HCT116 (cell line): Measurements from ENCODE around the gene RBKS. TPM values are rescaled to one million over a fixed set of nuclear protein-coding genes. Genes with fewer than 3 reads are reported as not detected.

Source experiments
- ATAC-seq: fragments of 200-7000 bp; cut with Tn5 transposase; 2 replicates; pipeline ENCODE4 v1.9.1; 2020; ENCODE audit warnings: mild to moderate bottlenecking, moderate library complexity
- BruUV-seq: library from RNA; stranded (reverse); fragments of 400-500 nt; replicated peaks from 2 replicates; lab custom pipeline; 2021; lab: Mats Ljungman, UMichigan
- CTCF ChIA-PET: fragments of 300-600 bp; sonication (Branson Sonifier 250); formaldehyde crosslinking; loops from one replicate; lab custom pipeline; 2021; ENCODE audit warnings: antibody characterized with exemption; lab: Charles Lee
- POLR2A ChIA-PET: fragments of 300-600, 350-600 bp; sonication (Branson Sonifier 250); formaldehyde crosslinking; loops from one replicate; lab custom pipeline; 2021; ENCODE audit warnings: antibody characterized with exemption; lab: Charles Lee
- RAD21 ChIA-PET, 2 experiments: fragments of 300-600 bp; sonication (Branson Sonifier 250); formaldehyde crosslinking; loops; one replicate each; lab custom pipeline; 2023; ENCODE audit warnings: low total read pairs in 2 of 2; ENCODE audit not compliant: uncharacterized antibody in 2 of 2, unreplicated experiment in 2 of 2, low non-redundant PET in 1 of 2; lab: Charles Lee
- DNase-seq: peaks from one replicate; pipeline ENCODE4 v3.0.0-alpha.2; 2010; ENCODE audit warnings: low read depth, low spot score
- H2AFZ ChIP-seq: fragments of 200-600 bp; shearing (Covaris generic), sonication (generic); 2 replicates; pipeline ENCODE4 v1.6.1; 2017; ENCODE audit warnings: low read depth, mixed run types, mixed read lengths, antibody characterized with exemption, low read length; ENCODE audit not compliant: poor library complexity, severe bottlenecking
- H3K27ac ChIP-seq: 2 replicates; pipeline ENCODE4 v1.5.1; 2012; ENCODE audit warnings: low read depth, low read length
- H3K27me3 ChIP-seq: fragments of 200-600 bp; sonication (generic); 2 replicates; pipeline ENCODE4 v1.6.1; 2016; ENCODE audit warnings: mixed run types, low read length, mixed read lengths; ENCODE audit not compliant: insufficient read depth
- H3K36me3 ChIP-seq, 2 experiments: fragments of 200-500 bp in 1 of 2; fragments of 200-600 bp in 1 of 2; sonication (Bioruptor generic) in 1 of 2; sonication (generic) in 1 of 2; 2 replicates each; pipeline versions ENCODE4 v1.5.1 to v1.6.1; 2014 to 2016; ENCODE audit warnings: low read length in 2 of 2, inconsistent platforms in 1 of 2, mixed read lengths in 1 of 2, mixed run types in 1 of 2; ENCODE audit not compliant: insufficient read depth in 2 of 2, control insufficient read depth in 1 of 2
- H3K4me1 ChIP-seq, 2 experiments: fragments of 200-600 bp in 1 of 2; sonication (generic) in 1 of 2; 2 replicates each; pipeline versions ENCODE4 v1.5.1 to v1.6.1; 2012 to 2017; ENCODE audit warnings: low read length in 2 of 2, inconsistent platforms in 1 of 2, mild to moderate bottlenecking in 1 of 2, mixed read lengths in 1 of 2, mixed run types in 1 of 2, moderate library complexity in 1 of 2; ENCODE audit not compliant: insufficient read depth in 2 of 2, control insufficient read depth in 1 of 2
- H3K4me2 ChIP-seq: fragments of 200-600 bp; sonication (generic); 2 replicates; pipeline ENCODE4 v1.6.1; 2017; ENCODE audit warnings: mixed run types, low read length, mixed read lengths
- H3K4me3 ChIP-seq, 2 experiments: fragments of 200-600 bp in 1 of 2; sonication (generic) in 1 of 2; replicated peaks in 1 of 2; 2 replicates each; pipeline ENCODE4 v1.5.1; 2011 to 2016; ENCODE audit warnings: low read length in 2 of 2, control low read depth in 1 of 2, low read depth in 1 of 2, mild to moderate bottlenecking in 1 of 2, mixed read lengths in 1 of 2, mixed run types in 1 of 2
- H3K79me2 ChIP-seq: fragments of 200-600 bp; sonication (generic); 2 replicates; pipeline ENCODE4 v1.6.1; 2017; ENCODE audit warnings: mild to moderate bottlenecking, mixed run types, low read length, moderate library complexity, mixed read lengths; ENCODE audit not compliant: insufficient read depth
- H3K9ac ChIP-seq: fragments of 200-600 bp; sonication (generic); 2 replicates; pipeline ENCODE4 v1.6.1; 2016; ENCODE audit warnings: low read length, mixed read lengths
- H3K9me2 ChIP-seq: fragments of 200-600 bp; sonication (generic), shearing (Covaris generic); 2 replicates; pipeline ENCODE4 v1.6.1; 2017; ENCODE audit warnings: mixed run types, mild to moderate bottlenecking, moderate library complexity; ENCODE audit not compliant: insufficient read depth
- H3K9me3 ChIP-seq, 2 experiments: fragments of 200-500 bp in 1 of 2; fragments of 200-600 bp in 1 of 2; sonication (Bioruptor generic) in 1 of 2; sonication (generic) in 1 of 2; 2 replicates each; pipeline ENCODE4 v1.6.1; 2014 to 2017; ENCODE audit warnings: low read length in 2 of 2, mixed read lengths in 2 of 2, inconsistent platforms in 1 of 2, low read depth in 1 of 2, mild to moderate bottlenecking in 1 of 2, mixed run types in 1 of 2, moderate library complexity in 1 of 2; ENCODE audit not compliant: control insufficient read depth in 1 of 2, insufficient read depth in 1 of 2
- H4K20me1 ChIP-seq: fragments of 200-600 bp; sonication (generic), shearing (Covaris generic); 2 replicates; pipeline ENCODE4 v1.6.1; 2017; ENCODE audit warnings: mixed run types, mild to moderate bottlenecking, moderate library complexity; ENCODE audit not compliant: insufficient read depth
- ATF3 ChIP-seq: IDR thresholded peaks from 2 replicates; pipeline ENCODE4 v1.6.1; 2012
- CEBPB ChIP-seq: IDR thresholded peaks from 2 replicates; pipeline ENCODE4 v1.6.1; 2012; ENCODE audit warnings: low read depth
- CTCF ChIP-seq, 3 experiments: fragments of 200-600 bp in 1 of 3; sonication (generic) in 1 of 3; IDR thresholded peaks in 2 of 3; conservative IDR thresholded peaks in 1 of 3; 2 replicates each; pipeline ENCODE4 v1.5.1; 2012 to 2017; ENCODE audit warnings: low read depth in 2 of 3, low read length in 2 of 3, antibody characterized with exemption in 1 of 3, borderline replicate concordance in 1 of 3, control low read depth in 1 of 3, mild to moderate bottlenecking in 1 of 3, mixed read lengths in 1 of 3, mixed run types in 1 of 3, moderate library complexity in 1 of 3; ENCODE audit not compliant: insufficient read depth in 1 of 3
- EGR1 ChIP-seq: IDR thresholded peaks from 2 replicates; pipeline ENCODE4 v1.6.1; 2012; ENCODE audit warnings: low read depth
- EZH2 ChIP-seq: fragments of 200-600 bp; sonication (generic); IDR thresholded peaks from 2 replicates; pipeline ENCODE4 v1.6.1; 2017; ENCODE audit warnings: antibody characterized with exemption, mixed run types
- EZH2phosphoT487 ChIP-seq: fragments of 200-600 bp; IDR thresholded peaks from 2 replicates; pipeline ENCODE4 v1.6.1; 2018; ENCODE audit warnings: antibody characterized with exemption, borderline replicate concordance
- FOSL1 ChIP-seq: IDR thresholded peaks from 2 replicates; pipeline ENCODE4 v1.6.1; 2012; ENCODE audit warnings: low read depth
- JUND ChIP-seq: IDR thresholded peaks from 2 replicates; pipeline ENCODE4 v1.6.1; 2012
- POLR2A ChIP-seq: IDR thresholded peaks from 2 replicates; pipeline ENCODE4 v1.7.0; 2011; ENCODE audit warnings: borderline replicate concordance; ENCODE audit not compliant: insufficient read depth, insufficient read length; ENCODE audit errors: extremely low read depth
- POLR2AphosphoS5 ChIP-seq: IDR thresholded peaks from 2 replicates; pipeline ENCODE4 v1.6.1; 2011; ENCODE audit warnings: mild to moderate bottlenecking, low read depth, low read length, moderate library complexity
- RAD21 ChIP-seq: IDR thresholded peaks from 2 replicates; pipeline ENCODE4 v1.6.1; 2012; ENCODE audit warnings: low read depth, mild to moderate bottlenecking
- SIN3A ChIP-seq: IDR thresholded peaks from 2 replicates; pipeline ENCODE4 v1.6.1; 2012; ENCODE audit warnings: low read depth
- SRF ChIP-seq: IDR thresholded peaks from 2 replicates; pipeline ENCODE4 v1.6.1; 2012; ENCODE audit warnings: low read depth
- TCF7L2 ChIP-seq: IDR thresholded peaks from 2 replicates; pipeline ENCODE4 v1.7.0; 2011; ENCODE audit warnings: borderline replicate concordance, inconsistent platforms; ENCODE audit not compliant: insufficient read depth, insufficient read length; ENCODE audit errors: extremely low read depth
- YY1 ChIP-seq: IDR thresholded peaks from 2 replicates; pipeline ENCODE4 v1.6.1; 2011; ENCODE audit warnings: low read length, low read depth, moderate library complexity, mild to moderate bottlenecking; ENCODE audit not compliant: insufficient replicate concordance; ENCODE audit errors: extremely low read depth
- ZBTB33 ChIP-seq: IDR thresholded peaks from 2 replicates; pipeline ENCODE4 v1.6.1; 2011; ENCODE audit warnings: mild to moderate bottlenecking, low read length, moderate library complexity; ENCODE audit not compliant: insufficient replicate concordance; ENCODE audit errors: extremely low read depth
- ZFX ChIP-seq: fragments of 450-650 bp; IDR thresholded peaks from 2 replicates; pipeline ENCODE4 v1.6.1; 2017
- ZNF274 ChIP-seq: fragments of 200-500 bp; sonication (Bioruptor generic); IDR thresholded peaks from 2 replicates; pipeline ENCODE4 v1.6.1; 2014; ENCODE audit warnings: mild to moderate bottlenecking, low read depth, low read length, inconsistent platforms
- intact Hi-C: fragments of 100-400 bp; cut with micrococcal nuclease; formaldehyde crosslinking; loops from 2 replicates; pipeline ENCODE4 v1.10.0; 2022
- total RNA-seq: library from RNA; stranded (reverse); gene quantifications from one replicate; pipeline ENCODE4 v1.2.1, GENCODE V29; 2021; ENCODE audit not compliant: unreplicated experiment
- TF ChIP-seq, protein P1 (sequence below): IDR thresholded peaks from 2 replicates; pipeline ENCODE4 v1.6.1; 2012; ENCODE audit warnings: low read depth

RBKS gene
- total RNA-seq, 1 experiment from 2014 or later, result 2.4 TPM

- Histone ChIP-seq H4K20me1 (no peaks in the 10 kb centered on the region), H3K4me2 (no peak overlapping the region), H3K9me2 (no peaks in the 10 kb centered on the region), H3K4me3 (no peak overlapping the region), H2AFZ (no peak overlapping the region), H3K79me2 (no peaks in the 10 kb centered on the region), H3K4me1 (no peaks in the 10 kb centered on the region), H3K9me3 (no peaks in the 10 kb centered on the region), H3K9ac (no peak overlapping the region), H3K27ac (no peak overlapping the region), H3K27me3 (no peaks in the 10 kb centered on the region), H3K36me3 (no peaks in the 10 kb centered on the region)
- DNase-seq (no peak), ATAC-seq (no peak)
- CTCF ChIA-PET, result no interaction called here
- RAD21 ChIA-PET, result no interaction called here
- BruUV-seq, result no TSS peak
- POLR2A ChIA-PET, result no interaction called here
- TF ChIP-seq EZH2phosphoT487, result no peak
- no peak for TF ChIP-seq POLR2AphosphoS5
- no peak for TF ChIP-seq ATF3
- TF ChIP-seq RAD21, result no peak
- TF ChIP-seq SRF, result no peak
- TF ChIP-seq POLR2A, result no peak
- TF ChIP-seq ZFX, result no peak
- no peak for TF ChIP-seq CTCF (IDR thresholded peaks at IDR 0.05 in 2 of 3, conservative IDR thresholded peaks at IDR 0.05 in 1 of 3; ENCODE audit: borderline replicate concordance in 1 of 3, insufficient read depth in 1 of 3, low read depth in 2 of 3, low read length in 2 of 3)
- TF ChIP-seq CEBPB, result no peak
- TF ChIP-seq YY1, result no peak
- TF ChIP-seq ZNF274, result no peak
- no peak for TF ChIP-seq SIN3A
- TF ChIP-seq TCF7L2, result no peak
- TF ChIP-seq FOSL1, result no peak
- no peak for TF ChIP-seq EGR1
- TF ChIP-seq, protein P1, sequence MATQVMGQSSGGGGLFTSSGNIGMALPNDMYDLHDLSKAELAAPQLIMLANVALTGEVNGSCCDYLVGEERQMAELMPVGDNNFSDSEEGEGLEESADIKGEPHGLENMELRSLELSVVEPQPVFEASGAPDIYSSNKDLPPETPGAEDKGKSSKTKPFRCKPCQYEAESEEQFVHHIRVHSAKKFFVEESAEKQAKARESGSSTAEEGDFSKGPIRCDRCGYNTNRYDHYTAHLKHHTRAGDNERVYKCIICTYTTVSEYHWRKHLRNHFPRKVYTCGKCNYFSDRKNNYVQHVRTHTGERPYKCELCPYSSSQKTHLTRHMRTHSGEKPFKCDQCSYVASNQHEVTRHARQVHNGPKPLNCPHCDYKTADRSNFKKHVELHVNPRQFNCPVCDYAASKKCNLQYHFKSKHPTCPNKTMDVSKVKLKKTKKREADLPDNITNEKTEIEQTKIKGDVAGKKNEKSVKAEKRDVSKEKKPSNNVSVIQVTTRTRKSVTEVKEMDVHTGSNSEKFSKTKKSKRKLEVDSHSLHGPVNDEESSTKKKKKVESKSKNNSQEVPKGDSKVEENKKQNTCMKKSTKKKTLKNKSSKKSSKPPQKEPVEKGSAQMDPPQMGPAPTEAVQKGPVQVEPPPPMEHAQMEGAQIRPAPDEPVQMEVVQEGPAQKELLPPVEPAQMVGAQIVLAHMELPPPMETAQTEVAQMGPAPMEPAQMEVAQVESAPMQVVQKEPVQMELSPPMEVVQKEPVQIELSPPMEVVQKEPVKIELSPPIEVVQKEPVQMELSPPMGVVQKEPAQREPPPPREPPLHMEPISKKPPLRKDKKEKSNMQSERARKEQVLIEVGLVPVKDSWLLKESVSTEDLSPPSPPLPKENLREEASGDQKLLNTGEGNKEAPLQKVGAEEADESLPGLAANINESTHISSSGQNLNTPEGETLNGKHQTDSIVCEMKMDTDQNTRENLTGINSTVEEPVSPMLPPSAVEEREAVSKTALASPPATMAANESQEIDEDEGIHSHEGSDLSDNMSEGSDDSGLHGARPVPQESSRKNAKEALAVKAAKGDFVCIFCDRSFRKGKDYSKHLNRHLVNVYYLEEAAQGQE, result no peak
- no peak for TF ChIP-seq ZBTB33
- no peak for TF ChIP-seq JUND
- no peak for TF ChIP-seq EZH2
- intact Hi-C loops, result no loop called here
Observed at GRCh38 chr2:27847333-27847732, 42.9 kb downstream of the RBKS start.
